Amygdala (tissue), 56 donors: ENCODE data around the gene CNNM2.

Experiments
- DNase-seq, 56 donors: peaks; one replicate each; lab custom pipeline; 2025; lab: John Stamatoyannopoulos, UW

The CNNM2 gene

DNA sequence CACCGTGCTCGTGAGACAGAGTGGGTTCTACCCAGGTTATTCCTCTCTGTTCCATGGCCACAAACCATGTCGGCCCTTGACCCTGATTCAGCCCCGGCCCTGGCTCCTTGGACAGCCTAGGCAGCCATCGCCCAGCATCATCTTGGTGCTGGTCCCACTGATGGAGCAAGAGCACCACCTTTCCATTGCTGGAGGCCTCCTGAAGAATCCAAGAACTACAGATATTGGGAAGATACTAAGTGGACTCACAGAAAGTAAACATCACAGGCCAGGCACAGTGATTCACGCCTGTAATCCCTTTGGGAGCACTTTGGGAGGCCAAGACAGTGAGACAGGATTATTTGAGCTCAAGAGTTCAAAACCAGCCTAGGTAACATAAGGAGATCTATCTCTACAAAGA lies 149.9 kb downstream of the CNNM2 start:
- DNase-seq, result no peak

DNA sequence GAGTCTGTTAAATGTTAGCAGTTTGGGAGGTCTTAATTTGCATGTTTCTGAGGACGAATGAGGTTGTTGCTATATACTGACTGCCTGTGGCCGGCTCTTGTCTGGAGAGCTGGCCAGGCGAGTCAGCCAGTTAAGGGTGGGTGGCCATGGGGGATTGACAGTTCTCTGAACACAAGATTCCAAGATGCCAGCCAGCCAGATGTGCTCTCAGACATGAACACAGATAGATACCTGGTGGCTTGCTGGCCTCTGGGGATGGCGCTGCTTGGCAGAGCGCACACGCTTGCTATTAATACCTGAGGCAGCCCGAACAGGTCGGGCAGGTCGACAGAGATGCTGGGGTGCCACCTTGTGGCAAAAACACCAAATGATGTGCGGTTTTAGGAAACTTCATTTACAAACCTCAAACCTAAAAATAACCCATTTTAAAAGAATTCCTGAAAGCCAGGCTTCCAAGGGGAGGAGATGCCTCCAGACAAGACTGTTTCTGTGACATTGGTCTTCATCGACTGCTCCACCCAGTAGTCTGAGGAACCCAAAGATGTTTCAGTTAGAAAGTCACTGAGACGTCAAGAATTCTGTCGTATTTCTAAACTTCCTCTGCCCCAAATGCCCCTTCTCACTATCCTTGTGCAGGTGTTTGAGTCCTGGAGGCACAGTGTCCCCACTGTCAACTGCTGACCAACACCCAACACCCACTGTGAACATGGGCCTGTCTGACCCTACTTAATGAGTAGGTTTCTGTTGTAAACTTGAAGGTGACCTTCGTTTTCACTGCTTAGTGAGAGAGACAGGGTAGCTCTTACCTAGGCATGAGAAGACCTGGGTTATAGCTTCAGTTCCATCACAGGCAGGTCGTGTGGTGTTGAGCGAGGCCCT lies 151.6 kb downstream of the CNNM2 start:
- peak in 22 of 56 donors; percentile 3 to 48 (median 21) for DNase-seq

DNA sequence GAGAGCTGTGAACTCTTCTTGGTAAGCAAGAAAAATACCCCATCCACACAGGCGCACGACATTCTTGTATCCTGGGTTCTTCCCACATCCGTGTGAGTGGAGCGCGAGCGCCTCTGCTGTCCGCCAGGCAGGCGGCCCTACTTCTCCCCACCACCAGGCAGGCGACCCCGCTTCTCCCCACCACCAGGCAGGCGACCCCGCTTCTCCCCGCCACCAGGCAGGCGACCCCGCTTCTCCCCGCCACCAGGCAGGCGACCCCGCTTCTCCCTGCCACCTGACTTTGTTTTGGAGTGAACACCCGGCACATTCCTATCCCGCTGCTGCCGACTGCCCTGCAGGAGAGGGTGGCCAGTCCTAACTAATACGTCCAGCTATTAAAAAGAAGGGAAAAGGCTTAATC lies 154.2 kb downstream of the CNNM2 start:
- no peak for DNase-seq

DNA sequence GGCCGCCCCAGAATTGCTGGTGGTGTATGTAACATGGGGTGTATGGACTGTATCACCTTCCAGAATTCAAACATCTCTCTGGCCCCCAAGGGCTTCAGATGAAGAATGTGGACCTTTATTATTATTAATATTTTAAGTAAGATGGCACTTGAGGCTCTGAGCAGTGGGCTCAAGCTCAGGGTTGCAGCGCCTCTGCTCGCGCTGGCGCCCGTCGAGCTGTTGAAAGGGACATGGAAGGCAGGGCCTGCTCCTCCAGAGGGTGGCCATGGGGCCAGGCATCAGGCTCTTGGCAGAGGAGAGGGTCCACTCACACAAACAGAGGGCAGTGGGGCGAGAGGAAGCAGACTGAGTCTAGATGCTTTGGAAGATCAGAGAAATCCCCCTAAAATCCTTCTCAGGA lies 154.8 kb downstream of the CNNM2 start:
- DNase-seq, result no peak

- no peak for DNase-seq
Observed at GRCh38 chr10:103077020-103077419, 158.9 kb downstream of the CNNM2 start.

DNA sequence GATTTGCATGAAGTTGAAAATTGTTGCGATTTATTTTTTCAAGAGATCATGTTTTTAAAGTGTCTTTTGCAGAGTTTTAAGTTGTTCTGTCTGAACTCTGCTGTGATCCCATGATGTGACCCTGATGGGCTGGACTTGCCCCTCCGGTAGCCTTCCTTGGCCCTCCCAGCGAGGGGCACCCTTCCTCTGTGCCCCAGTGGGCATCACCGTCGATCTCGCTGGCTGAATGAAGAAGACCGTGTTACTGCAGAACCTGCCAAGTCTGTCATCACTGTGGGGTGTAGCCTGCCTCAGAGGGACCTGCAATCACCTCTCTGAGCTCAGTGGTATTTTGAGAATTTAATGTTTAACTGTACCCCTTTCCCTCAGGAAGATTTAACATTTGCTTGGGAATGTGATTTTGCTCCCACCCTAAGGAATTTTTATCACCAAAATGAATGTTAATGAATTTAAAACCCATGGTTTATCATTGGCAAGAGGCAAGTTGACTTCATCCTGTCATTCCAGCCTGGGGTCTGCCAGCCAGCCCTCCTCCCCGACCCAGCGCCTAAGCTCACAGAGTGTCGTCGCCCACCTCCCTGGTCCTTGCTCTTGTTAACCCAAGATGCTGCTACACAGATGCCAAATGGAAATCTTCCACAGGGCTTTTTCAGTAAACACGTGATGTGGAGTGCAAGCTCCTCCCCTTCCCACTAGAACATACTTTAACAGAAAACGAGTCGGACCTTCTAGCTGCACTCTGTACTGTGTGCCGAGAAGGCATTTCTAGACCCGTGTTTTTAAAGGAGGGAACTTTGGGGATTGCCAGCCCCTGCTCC lies 159.6 kb downstream of the CNNM2 start:
- DNase-seq, result no peak

GRCh38 chr10:103078309-103078615 lies 160.2 kb downstream of the CNNM2 start:
- no peak for DNase-seq

GRCh38 chr10:103078676-103079075 lies 160.6 kb downstream of the CNNM2 start:
- DNase-seq, result no peak

GRCh38 chr10:103079100-103079499 lies 161.0 kb downstream of the CNNM2 start:
- DNase-seq, result no peak

GRCh38 chr10:103079946-103080345 lies 161.9 kb downstream of the CNNM2 start:
- no peak for DNase-seq

DNA sequence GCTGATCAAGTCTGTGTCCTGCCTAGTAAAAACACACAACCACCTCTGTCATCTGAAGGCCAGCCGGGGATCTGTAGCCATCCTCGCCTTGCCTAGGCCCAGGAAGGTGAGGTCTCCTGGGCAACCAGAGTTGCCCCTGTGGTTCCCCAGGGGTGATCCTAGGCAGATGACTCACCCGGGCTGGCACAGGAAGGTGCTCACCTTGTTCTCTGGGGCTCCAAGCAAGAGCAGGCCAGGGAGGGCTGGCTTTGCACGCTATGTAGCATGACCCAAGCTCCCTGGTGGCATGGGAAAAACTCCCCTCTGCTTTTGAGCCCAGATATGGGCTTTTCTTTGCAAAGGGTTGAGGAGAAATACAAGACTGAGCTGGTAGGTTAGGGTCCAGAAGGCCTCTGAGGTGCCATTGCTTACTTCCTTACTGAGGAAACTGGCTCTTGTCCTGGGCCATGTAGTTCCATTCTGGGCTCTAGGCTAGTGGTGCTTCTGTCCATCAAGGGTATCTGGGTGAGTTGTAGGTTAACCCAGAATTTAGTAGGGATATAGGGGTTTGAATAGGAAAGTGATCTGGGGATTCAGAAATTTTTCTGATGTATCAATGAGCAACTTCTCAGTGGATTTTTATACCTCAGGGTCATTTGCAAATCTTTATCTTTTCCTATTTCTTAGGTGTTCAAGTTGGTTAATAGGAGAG lies 162.9 kb downstream of the CNNM2 start:
- no peak for DNase-seq

- no peak for DNase-seq
Observed at GRCh38 chr10:103082683-103083082, 164.6 kb downstream of the CNNM2 start.

- peak in 17 of 56 donors; percentile 2 to 58 (median 30) for DNase-seq
Observed at GRCh38 chr10:103083266-103083976, 165.3 kb downstream of the CNNM2 start.

- no peak for DNase-seq
Observed at GRCh38 chr10:103083977-103084320, 165.9 kb downstream of the CNNM2 start.

DNA sequence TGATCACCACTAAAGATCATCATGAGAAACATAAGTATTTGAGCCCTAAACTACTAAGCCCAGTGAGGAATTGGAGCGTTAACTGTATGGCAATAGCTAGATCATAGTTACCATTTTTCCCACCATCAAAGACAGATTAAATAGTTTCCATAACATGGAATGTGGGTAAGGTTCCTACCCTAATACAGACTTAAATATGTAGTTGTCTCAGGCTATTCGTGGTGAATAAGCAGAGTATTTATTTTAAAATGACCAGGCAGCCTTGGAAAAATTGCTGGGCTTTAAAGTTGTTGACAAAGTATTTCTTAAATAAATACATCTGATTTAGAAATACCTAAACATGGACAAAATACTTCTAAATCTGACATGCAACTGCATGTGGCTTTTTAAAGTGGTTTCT lies 168.2 kb downstream of the CNNM2 start:
- DNase-seq, result no peak

DNA sequence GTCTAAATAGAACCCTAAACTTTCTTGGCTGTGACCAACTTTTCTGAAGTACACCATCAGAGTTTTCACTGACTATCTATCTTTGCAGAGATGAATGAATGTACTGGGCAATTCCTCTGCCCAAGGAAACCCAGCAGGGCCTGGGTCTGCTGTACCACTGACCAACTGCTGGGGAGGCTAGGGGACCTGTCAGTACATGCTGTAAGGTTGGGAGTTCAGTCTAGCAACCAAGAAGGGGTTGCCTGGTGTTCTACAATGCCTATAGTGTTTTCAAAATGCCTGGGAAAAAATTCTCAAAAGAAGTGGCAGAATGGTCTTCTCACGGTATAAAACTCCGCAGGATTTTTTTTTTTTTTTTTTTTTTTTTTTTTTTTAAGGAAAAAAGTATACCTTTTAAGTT lies 168.7 kb downstream of the CNNM2 start:
- no peak for DNase-seq

- DNase-seq, result no peak
Observed at GRCh38 chr10:103089493-103089892, 171.4 kb downstream of the CNNM2 start.

DNA sequence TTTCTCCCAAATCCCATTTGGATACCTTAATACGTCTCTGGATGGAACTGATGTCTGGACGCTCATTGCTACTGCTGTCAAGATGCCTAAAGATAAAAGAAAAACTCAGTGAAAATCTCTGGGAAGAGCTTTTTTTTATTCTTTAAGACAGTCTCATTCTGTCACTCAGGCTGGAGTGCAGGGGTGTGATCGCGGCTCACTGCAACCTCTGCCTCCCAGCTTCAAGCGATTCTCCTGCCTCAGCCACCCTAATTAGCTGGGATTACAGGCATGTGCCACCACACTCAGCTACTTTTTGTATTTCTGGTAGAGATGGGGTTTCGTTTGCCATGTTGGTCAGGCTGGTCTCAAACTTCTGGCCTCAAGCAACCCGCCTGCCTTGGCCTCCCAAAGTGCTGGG lies 172.8 kb downstream of the CNNM2 start:
- DNase-seq, result no peak

- DNase-seq, result no peak
Observed at GRCh38 chr10:103095005-103095404, 176.9 kb downstream of the CNNM2 start.

DNA sequence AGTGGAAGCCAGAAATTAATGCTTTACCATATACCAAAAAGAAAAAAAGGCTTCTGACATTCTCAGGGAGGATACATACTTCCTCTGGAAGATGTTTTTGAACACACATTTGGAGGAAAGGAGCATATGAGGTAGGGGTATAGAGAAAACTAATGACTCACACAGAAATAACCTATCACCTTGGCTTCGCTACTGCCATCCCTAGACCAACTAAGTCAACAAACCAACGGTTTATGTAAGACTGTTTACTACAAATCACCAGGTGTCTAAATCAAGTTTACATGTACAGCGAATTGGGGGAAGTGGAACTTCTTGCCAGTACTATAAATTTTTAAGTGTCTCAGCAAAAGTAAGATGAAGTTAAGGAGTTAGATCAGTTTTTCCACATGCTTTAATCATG lies 178.0 kb downstream of the CNNM2 start:
- DNase-seq, result no peak

DNA sequence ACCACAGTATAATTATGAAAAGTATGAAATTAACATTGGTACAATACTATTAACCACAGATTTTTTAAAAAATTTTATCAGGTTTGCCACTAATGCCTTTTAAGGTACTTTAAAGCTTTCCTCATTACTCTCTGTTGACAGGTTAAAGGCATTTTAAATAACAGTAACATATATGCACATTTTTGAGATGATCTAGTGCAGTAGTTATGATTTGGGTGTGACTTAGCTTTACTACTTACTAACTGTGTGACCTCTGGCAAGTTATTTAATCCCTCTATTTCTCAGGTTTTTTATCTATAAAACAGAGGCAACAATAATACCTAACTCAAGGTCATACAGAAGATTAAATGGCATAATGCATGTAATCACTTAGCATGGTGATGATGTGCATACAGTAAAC lies 180.1 kb downstream of the CNNM2 start:
- no peak for DNase-seq
